ENCODE data around the gene S1PR3. TPM values are rescaled to one million over a fixed set of nuclear protein-coding genes. Genes with fewer than 3 reads are reported as not detected.
"Not testable (repeated sequence)": the region's sequence is repeated elsewhere in the genome, so short reads cannot be mapped to it uniquely, and the experiment has no call there.

The S1PR3 gene
- total RNA-seq (2014; rRNA removed) (8.4 and 10.0 TPM in 2 replicates), Bru-seq, nascent RNA (percentile 49 among the genes with signal in this experiment), BruChase-seq, experiment 1, labeled RNA remaining after a 6-hour chase (percentile 70 among the genes with signal in this experiment), BruChase-seq, experiment 2, labeled RNA remaining after a 2-hour chase (percentile 49 among the genes with signal in this experiment)
- long read RNA-seq, full-length matches to known transcripts, result 4 of 4 reads
- long read RNA-seq, partial matches to known transcripts, result 0 of 4 reads
- long read RNA-seq, other reads (novel, unspliced or antisense), result 0 of 4 reads

DNA sequence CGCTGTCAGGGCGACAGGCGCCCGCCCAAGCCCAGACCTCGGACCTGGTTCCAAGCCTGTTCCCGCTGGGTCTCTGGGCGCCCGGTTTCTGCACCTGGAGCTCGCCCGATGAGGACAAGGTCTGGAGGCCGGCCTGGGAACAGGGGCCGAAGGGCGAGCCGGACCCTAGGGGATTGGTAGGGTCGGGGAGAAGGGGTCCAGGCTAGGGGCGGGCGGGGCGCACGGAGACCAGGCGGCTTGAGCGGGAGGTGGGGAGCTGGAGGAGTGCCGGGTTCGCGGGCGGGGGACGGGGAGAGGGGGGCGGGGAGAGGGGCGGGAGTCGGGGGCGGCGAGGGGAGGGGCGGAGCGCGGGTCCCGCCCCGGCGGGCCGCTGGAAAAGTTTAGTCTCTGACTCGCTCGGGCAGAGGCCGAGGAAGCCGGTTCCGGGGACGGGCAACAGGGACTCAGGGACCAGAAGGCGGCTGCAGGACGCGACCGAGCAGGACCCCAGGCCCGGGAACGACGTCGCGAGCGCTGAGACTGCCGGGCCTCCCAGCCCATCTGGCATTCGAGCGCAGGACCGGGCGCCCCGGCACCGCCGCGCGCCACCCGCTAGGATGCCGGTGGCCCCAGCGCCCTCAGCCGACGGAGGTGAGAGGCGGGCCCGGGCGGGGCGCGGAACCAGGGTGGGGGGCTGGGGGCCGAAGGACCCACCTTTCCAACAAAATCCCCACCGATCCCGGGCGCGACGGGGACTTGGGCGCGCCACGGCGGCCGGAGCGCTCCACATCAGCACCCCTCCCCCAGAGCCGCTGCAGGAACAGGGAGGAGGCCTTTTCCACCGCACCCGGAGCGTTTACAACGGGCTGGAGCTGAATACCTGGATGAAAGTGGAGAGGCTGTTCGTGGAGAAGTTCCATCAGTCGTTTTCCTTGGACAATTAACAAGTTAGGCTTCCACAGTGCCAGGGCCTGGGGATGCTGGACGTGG, at the start of gene S1PR3:
Gene S1PR3 (plus strand): TSS at position 403 of the 969 bp plus-strand sequence. CDS start 9,733 bp downstream, outside the sequence.
- POLR2A ChIA-PET (ENCODE audit: unreplicated experiment), result no interaction called here
- peak; percentile 36 for DNase-seq
- CTCF ChIA-PET, result no interaction called here

DNA sequence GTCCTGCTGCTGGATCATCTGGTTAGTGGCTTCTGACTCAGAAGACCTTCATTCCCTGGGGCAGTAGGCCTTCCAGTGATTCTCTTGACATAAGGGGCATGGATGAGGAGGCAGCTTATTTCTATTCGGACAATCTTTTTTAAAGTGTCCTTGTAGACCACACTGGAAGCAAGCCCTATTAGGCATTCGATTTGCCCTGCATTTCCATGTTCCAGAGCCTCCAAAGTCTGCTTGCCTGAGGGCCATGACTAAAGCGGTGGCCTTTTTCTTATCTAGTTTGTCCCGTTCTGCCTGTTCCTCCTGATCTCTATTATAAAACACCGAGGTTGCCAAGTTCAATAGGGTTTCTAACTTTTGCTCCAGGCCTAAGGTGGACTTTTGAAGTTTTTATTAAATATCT, 49.7 kb upstream of the S1PR3 start:
- H3K9me2 ChIP-seq (replicated peaks; ENCODE audit: low read length); H3K4me3 ChIP-seq (ENCODE audit: low read length); H3K9ac ChIP-seq (ENCODE audit: low read length); H3K27me3 ChIP-seq (ENCODE audit: low read length); H3K79me2 ChIP-seq (ENCODE audit: low read length); H3K9me3 ChIP-seq (ENCODE audit: low read length); intact Hi-C loops (cut with micrococcal nuclease); H3F3A ChIP-seq (ENCODE audit: low read length, unreplicated experiment); ATAC-seq; H3K36me3 ChIP-seq (ENCODE audit: low read depth, low read length); BruUV-seq (replicated peaks); H2AFZ ChIP-seq (ENCODE audit: low read length); POLR2A ChIA-PET (ENCODE audit: unreplicated experiment); CTCF ChIA-PET; H4K20me1 ChIP-seq (ENCODE audit: low read length): not testable (repeated sequence)
- Histone ChIP-seq H3K4me2 (ENCODE audit: low read length) (peak overlapping the region; percentile 53), H3K4me1 (ENCODE audit: insufficient read depth, low read length) (peaks cover 21% of the 10 kb centered on the region), H3K27ac (ENCODE audit: low read length) (peak overlapping the region; percentile 23)
- peak; percentile 71 for DNase-seq

More for the DNA sequence above, at the start of gene S1PR3:
- Histone ChIP-seq H4K20me1 (ENCODE audit: low read length) (no peaks in the 10 kb centered on the region), H2AFZ (ENCODE audit: low read length) (peak within 1 kb of the TSS; percentile 77), H3K9me3 (ENCODE audit: low read length) (no peaks in the 10 kb centered on the region), H3K9ac (ENCODE audit: low read length) (peak within 1 kb of the TSS; percentile 54), H3K9me2 (replicated peaks; ENCODE audit: low read length) (no peaks in the 10 kb centered on the region), H3K4me1 (ENCODE audit: insufficient read depth, low read length) (peaks cover 12% of the 10 kb centered on the region; the same call in 1 of the 2 replicates), H3K36me3 (ENCODE audit: low read depth, low read length) (no peaks in the 10 kb centered on the region), H3K27me3 (ENCODE audit: low read length) (no peaks in the 10 kb centered on the region), H3K27ac (ENCODE audit: low read length) (no peak within 1 kb of the TSS), H3F3A (ENCODE audit: low read length, unreplicated experiment) (no peaks in the 10 kb centered on the region), H3K4me2 (ENCODE audit: low read length) (peak within 1 kb of the TSS; percentile 97), H3K79me2 (ENCODE audit: low read length) (peaks cover 31% of the 10 kb centered on the region), H3K4me3 (ENCODE audit: low read length) (peak within 1 kb of the TSS; percentile 92)
- peak; percentile 76 for ATAC-seq
- TF ChIP-seq EZH2 (IDR thresholded peaks at IDR 0.05; ENCODE audit: low read length, unreplicated experiment), result no peak
- TF ChIP-seq, protein P1, sequence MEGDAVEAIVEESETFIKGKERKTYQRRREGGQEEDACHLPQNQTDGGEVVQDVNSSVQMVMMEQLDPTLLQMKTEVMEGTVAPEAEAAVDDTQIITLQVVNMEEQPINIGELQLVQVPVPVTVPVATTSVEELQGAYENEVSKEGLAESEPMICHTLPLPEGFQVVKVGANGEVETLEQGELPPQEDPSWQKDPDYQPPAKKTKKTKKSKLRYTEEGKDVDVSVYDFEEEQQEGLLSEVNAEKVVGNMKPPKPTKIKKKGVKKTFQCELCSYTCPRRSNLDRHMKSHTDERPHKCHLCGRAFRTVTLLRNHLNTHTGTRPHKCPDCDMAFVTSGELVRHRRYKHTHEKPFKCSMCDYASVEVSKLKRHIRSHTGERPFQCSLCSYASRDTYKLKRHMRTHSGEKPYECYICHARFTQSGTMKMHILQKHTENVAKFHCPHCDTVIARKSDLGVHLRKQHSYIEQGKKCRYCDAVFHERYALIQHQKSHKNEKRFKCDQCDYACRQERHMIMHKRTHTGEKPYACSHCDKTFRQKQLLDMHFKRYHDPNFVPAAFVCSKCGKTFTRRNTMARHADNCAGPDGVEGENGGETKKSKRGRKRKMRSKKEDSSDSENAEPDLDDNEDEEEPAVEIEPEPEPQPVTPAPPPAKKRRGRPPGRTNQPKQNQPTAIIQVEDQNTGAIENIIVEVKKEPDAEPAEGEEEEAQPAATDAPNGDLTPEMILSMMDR (conservative IDR thresholded peaks at IDR 0.05; ENCODE audit: low read depth, low read length), result 0 out of 2 replicates have a peak, but pooled peaks have one; percentile 10
- intact Hi-C loops (cut with micrococcal nuclease), result loop anchor here (5.0 kb wide), 1 partner anchor 214 kb away; no protein-coding TSS in a partner anchor
- no TSS peak for BruUV-seq (replicated peaks)

DNA sequence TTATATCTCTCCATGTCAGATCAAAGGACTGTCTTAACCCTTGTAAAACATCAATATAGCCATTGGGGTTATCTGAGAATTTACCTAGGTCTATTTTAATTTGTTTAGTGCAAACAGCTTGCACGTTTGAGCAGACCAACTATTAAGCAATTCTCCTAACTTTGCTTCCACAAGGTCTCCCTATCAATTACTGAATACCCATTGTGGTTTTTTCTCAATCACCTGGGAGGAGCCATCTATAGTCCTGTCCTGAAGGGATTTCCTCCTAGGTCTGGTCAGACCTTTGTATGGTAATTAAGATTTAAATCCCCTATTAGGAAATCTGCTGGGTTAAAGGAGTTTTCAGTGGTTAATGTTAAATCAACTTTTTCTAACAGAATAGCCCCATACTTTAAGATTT, 48.9 kb upstream of the S1PR3 start:
- ChIA-PET POLR2A (ENCODE audit: unreplicated experiment) (no interaction called here), CTCF (no interaction called here)
- TF ChIP-seq EZH2 (IDR thresholded peaks at IDR 0.05; ENCODE audit: low read length, unreplicated experiment), result no peak
- TF ChIP-seq, protein P1 (conservative IDR thresholded peaks at IDR 0.05; ENCODE audit: low read depth, low read length), result no peak
- TF ChIP-seq EZH2phosphoT487 (IDR thresholded peaks at IDR 0.05; ENCODE audit: borderline replicate concordance, low read length), result no peak
- DNase-seq (no peak), ATAC-seq (no peak)
- no peak overlapping the region for H3K4me3 ChIP-seq (ENCODE audit: low read length)
- H3K36me3 ChIP-seq (ENCODE audit: low read depth, low read length), result no peaks in the 10 kb centered on the region
- H3F3A ChIP-seq (ENCODE audit: low read length, unreplicated experiment), result no peaks in the 10 kb centered on the region
- H4K20me1 ChIP-seq (ENCODE audit: low read length), result no peaks in the 10 kb centered on the region
- intact Hi-C loops (cut with micrococcal nuclease), result no loop called here
- no peak overlapping the region for H3K4me2 ChIP-seq (ENCODE audit: low read length)
- peak overlapping the region; percentile 30; the same call in 1 of the 2 replicates for H3K27ac ChIP-seq (ENCODE audit: low read length)
- H3K79me2 ChIP-seq (ENCODE audit: low read length), result no peaks in the 10 kb centered on the region
- no peaks in the 10 kb centered on the region for H3K27me3 ChIP-seq (ENCODE audit: low read length)
- peaks cover 21% of the 10 kb centered on the region for H3K4me1 ChIP-seq (ENCODE audit: insufficient read depth, low read length)
- H3K9me2 ChIP-seq (replicated peaks; ENCODE audit: low read length), result no peaks in the 10 kb centered on the region
- BruUV-seq (replicated peaks), result no TSS peak
- H3K9ac ChIP-seq (ENCODE audit: low read length), result no peak overlapping the region
- no peak overlapping the region for H2AFZ ChIP-seq (ENCODE audit: low read length)
- no peaks in the 10 kb centered on the region for H3K9me3 ChIP-seq (ENCODE audit: low read length)
